ENCODE data around the gene CHL1.

Gene CHL1

DNA sequence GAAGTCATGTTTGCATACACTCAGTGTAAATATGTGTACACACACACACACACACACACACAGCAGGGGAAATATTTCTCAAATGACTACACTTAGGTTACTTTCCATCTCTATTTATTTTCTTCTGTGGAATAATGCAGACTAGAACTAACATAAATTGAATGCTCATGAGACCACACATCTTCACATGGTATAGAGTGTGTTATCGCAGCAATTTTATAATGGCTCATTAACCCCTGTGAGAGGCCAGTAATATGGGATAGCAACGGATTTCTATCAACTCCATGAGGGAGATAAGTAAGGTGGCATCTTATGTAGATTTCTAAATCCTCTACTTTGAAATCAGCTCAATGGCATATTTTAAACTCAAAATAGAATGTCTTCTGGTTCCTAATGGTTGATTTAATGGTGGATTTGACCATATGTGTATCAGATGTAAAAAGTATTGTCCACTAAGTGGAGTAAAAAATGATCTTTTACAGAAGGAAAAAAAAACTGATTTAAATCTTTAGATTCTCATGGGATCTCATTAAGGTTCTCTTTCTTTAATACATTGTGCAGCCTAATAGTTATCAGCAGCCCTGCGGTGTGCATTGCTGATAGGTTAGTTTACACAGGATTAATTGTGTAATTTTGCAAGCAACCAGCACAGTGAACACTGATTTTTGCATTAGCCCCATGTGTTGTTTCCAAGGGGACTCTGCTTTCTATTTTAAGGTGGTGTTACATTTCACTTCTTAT is 32.0 kb downstream of the CHL1 start:
- TF ChIP-seq TCF12 (IDR thresholded peaks at IDR 0.05; ENCODE audit: low read depth) (no peak), TEAD4 (IDR thresholded peaks at IDR 0.05) (no peak), EP300 (IDR thresholded peaks at IDR 0.05; ENCODE audit: borderline replicate concordance) (no peak)
- TF ChIP-seq, protein P1, sequence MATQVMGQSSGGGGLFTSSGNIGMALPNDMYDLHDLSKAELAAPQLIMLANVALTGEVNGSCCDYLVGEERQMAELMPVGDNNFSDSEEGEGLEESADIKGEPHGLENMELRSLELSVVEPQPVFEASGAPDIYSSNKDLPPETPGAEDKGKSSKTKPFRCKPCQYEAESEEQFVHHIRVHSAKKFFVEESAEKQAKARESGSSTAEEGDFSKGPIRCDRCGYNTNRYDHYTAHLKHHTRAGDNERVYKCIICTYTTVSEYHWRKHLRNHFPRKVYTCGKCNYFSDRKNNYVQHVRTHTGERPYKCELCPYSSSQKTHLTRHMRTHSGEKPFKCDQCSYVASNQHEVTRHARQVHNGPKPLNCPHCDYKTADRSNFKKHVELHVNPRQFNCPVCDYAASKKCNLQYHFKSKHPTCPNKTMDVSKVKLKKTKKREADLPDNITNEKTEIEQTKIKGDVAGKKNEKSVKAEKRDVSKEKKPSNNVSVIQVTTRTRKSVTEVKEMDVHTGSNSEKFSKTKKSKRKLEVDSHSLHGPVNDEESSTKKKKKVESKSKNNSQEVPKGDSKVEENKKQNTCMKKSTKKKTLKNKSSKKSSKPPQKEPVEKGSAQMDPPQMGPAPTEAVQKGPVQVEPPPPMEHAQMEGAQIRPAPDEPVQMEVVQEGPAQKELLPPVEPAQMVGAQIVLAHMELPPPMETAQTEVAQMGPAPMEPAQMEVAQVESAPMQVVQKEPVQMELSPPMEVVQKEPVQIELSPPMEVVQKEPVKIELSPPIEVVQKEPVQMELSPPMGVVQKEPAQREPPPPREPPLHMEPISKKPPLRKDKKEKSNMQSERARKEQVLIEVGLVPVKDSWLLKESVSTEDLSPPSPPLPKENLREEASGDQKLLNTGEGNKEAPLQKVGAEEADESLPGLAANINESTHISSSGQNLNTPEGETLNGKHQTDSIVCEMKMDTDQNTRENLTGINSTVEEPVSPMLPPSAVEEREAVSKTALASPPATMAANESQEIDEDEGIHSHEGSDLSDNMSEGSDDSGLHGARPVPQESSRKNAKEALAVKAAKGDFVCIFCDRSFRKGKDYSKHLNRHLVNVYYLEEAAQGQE (IDR thresholded peaks at IDR 0.05; ENCODE audit: low read depth) = no peak
- TF ChIP-seq, protein P2, sequence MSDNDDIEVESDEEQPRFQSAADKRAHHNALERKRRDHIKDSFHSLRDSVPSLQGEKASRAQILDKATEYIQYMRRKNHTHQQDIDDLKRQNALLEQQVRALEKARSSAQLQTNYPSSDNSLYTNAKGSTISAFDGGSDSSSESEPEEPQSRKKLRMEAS (IDR thresholded peaks at IDR 0.05) = no peak

DNA sequence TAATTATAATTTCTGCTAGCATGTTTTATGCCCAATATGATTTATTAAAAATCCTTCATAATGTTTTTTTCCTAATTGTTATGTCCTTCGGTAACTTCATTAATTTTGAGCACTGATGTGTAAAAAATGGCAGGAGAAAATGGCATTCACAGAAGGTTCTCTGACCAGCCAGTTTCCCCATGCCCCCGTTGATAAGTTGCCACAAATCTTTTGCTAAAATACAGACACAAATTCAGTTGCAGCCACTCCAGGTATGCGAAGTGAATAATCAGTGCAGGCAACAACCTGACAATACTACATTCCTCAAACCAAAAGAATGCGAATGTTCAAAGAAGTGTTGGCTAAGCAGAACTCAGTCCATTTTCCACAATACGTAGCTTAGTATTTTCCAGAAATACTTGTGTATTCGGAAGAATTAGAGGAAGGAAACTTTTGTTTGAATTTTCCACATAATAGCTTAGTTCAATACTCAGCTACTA is 32.7 kb downstream of the CHL1 start:
- TF ChIP-seq RAD21 (IDR thresholded peaks at IDR 0.05; ENCODE audit: low read depth) (no peak), CREB1 (IDR thresholded peaks at IDR 0.05; ENCODE audit: low read depth) (no peak), FOXM1 (IDR thresholded peaks at IDR 0.05; ENCODE audit: borderline replicate concordance, low read depth) (no peak), CEBPB (IDR thresholded peaks at IDR 0.05) (no peak), TCF12 (IDR thresholded peaks at IDR 0.05; ENCODE audit: low read depth) (no peak), YY1 (IDR thresholded peaks at IDR 0.05; ENCODE audit: low read depth) (no peak)
- TF ChIP-seq, protein P2 (IDR thresholded peaks at IDR 0.05) = no peak
- TF ChIP-seq, protein P3, sequence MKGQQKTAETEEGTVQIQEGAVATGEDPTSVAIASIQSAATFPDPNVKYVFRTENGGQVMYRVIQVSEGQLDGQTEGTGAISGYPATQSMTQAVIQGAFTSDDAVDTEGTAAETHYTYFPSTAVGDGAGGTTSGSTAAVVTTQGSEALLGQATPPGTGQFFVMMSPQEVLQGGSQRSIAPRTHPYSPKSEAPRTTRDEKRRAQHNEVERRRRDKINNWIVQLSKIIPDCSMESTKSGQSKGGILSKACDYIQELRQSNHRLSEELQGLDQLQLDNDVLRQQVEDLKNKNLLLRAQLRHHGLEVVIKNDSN (IDR thresholded peaks at IDR 0.05) = no peak

DNA sequence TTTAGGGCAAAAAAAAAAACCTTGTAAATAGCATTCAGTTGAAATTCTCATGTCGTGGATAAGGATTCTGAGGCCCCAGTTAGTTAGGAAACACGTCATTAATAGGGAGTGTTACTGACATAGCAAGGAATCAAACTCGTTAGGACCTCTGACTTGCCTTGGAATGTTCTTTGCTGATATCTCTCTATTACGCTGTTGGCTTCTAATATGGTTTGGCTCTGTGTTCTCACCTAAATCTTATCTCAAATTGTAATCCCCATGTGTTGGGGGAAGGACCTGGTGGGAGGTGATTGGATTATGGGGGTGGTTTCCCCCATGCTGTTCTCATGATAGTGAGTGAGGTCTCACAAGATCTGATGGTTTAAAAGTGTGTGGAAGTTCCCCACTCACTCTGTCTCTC is 40.3 kb downstream of the CHL1 start:
- TF ChIP-seq EP300 (IDR thresholded peaks at IDR 0.05; ENCODE audit: borderline replicate concordance) = no peak
- TF ChIP-seq NFIC (IDR thresholded peaks at IDR 0.05) = no peak
- TF ChIP-seq, protein P2 (IDR thresholded peaks at IDR 0.05) = no peak
- no peak for TF ChIP-seq EGR1 (IDR thresholded peaks at IDR 0.05)
- TF ChIP-seq TAF1 (IDR thresholded peaks at IDR 0.05; ENCODE audit: low read depth) = no peak
- TF ChIP-seq RAD21 (IDR thresholded peaks at IDR 0.05; ENCODE audit: low read depth) = no peak
- TF ChIP-seq CREB1 (IDR thresholded peaks at IDR 0.05; ENCODE audit: low read depth) = no peak
- no peak for TF ChIP-seq YY1 (IDR thresholded peaks at IDR 0.05; ENCODE audit: low read depth)
- TF ChIP-seq FOXM1 (IDR thresholded peaks at IDR 0.05; ENCODE audit: borderline replicate concordance, low read depth) = no peak
- TF ChIP-seq, protein P3 (IDR thresholded peaks at IDR 0.05) = no peak
- TF ChIP-seq TEAD4 (IDR thresholded peaks at IDR 0.05) = no peak
- no peak for TF ChIP-seq CEBPB (IDR thresholded peaks at IDR 0.05)
- TF ChIP-seq TCF12 (IDR thresholded peaks at IDR 0.05; ENCODE audit: low read depth) = no peak
- TF ChIP-seq, protein P1 (IDR thresholded peaks at IDR 0.05; ENCODE audit: low read depth) = no peak

DNA sequence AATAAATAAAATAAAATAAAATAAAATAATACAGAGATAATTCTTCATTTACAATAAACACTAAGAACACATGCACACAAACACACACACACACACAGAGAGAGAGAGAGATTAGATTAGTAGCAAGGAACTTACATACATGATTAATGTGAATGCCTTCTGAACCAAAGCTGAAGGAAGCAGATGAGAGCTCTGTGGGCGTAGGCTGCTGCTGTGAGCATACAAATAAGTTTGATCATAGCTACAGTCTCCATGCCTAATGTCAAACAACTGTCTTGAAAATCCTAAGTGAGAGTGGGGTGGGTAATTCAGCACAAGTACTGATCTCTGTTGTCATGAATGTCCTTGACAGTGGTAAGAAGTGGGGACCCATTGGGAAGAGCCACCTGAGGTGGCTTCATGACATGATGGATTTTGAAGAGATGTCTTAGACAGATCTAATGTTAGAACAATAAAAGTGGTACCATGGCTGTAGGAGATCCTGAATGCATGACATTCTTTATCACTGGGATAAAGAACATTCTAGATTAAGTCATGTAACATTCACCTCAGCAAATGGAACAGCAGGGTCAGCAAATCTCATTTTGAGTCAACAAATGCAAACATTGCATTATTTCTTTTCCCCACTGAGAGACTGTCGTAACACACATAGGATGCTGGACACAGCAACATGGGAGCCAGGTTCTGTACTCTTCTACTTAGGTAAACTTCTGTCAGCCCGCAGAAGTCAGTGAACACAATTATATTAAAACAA is 46.2 kb downstream of the CHL1 start:
- TF ChIP-seq, protein P3 (IDR thresholded peaks at IDR 0.05) = no peak
- TF ChIP-seq NFIC (IDR thresholded peaks at IDR 0.05) (no peak), EGR1 (IDR thresholded peaks at IDR 0.05) (no peak), ZBTB7A (IDR thresholded peaks at IDR 0.05; ENCODE audit: low read depth) (no peak), CREB1 (IDR thresholded peaks at IDR 0.05; ENCODE audit: low read depth) (no peak), TAF1 (IDR thresholded peaks at IDR 0.05; ENCODE audit: low read depth) (no peak), EP300 (IDR thresholded peaks at IDR 0.05; ENCODE audit: borderline replicate concordance) (no peak), YY1 (IDR thresholded peaks at IDR 0.05; ENCODE audit: low read depth) (no peak), TEAD4 (IDR thresholded peaks at IDR 0.05) (no peak), RAD21 (IDR thresholded peaks at IDR 0.05; ENCODE audit: low read depth) (no peak), TCF12 (IDR thresholded peaks at IDR 0.05; ENCODE audit: low read depth) (no peak), FOXM1 (IDR thresholded peaks at IDR 0.05; ENCODE audit: borderline replicate concordance, low read depth) (no peak), CEBPB (IDR thresholded peaks at IDR 0.05) (no peak)
- TF ChIP-seq, protein P2 (IDR thresholded peaks at IDR 0.05) = no peak
- TF ChIP-seq, protein P1 (IDR thresholded peaks at IDR 0.05; ENCODE audit: low read depth) = no peak

Data from Ishikawa (cell line).